Neural cell (in vitro differentiated cells): ENCODE results near the gene ASIP. TPM values are rescaled to one million over a fixed set of nuclear protein-coding genes. Genes with fewer than 3 reads are reported as not detected.
"Not testable (repeated sequence)": the region's sequence is repeated elsewhere in the genome, so short reads cannot be mapped to it uniquely, and the experiment has no call there.

Experiments used
- H2AFZ ChIP-seq: fragments of 200-600, 300-800 bp; sonication (generic), shearing (Covaris generic); 2 replicates; pipeline ENCODE4 v1.6.0; 2014; ENCODE audit warnings: low read depth, mild to moderate bottlenecking, antibody characterized with exemption, low read length, moderate library complexity
- H3F3A ChIP-seq: fragments of 200-600 bp; shearing (Covaris generic); 2 replicates; pipeline ENCODE4 v1.6.1; 2016; ENCODE audit warnings: mild to moderate bottlenecking, moderate library complexity, mixed read lengths, antibody characterized with exemption, low read length; ENCODE audit not compliant: insufficient read depth, poor library complexity, severe bottlenecking
- H3K27ac ChIP-seq: fragments of 200-600, 300-800 bp; sonication (generic), shearing (Covaris generic); 2 replicates; pipeline ENCODE4 v1.5.1; 2014; ENCODE audit warnings: mild to moderate bottlenecking, low read length, moderate library complexity
- H3K27me3 ChIP-seq: fragments of 300-800, 200-600 bp; sonication (generic), shearing (Covaris generic); 2 replicates; pipeline ENCODE4 v1.6.0; 2014; ENCODE audit warnings: mild to moderate bottlenecking, low read depth, low read length, moderate library complexity; ENCODE audit not compliant: insufficient read depth
- H3K36me3 ChIP-seq: fragments of 300-800, 200-600 bp; sonication (generic), shearing (Covaris generic); 2 replicates; pipeline ENCODE4 v1.5.1; 2014; ENCODE audit warnings: mild to moderate bottlenecking, antibody characterized with exemption, low read length, moderate library complexity; ENCODE audit not compliant: insufficient read depth
- H3K4me2 ChIP-seq: fragments of 300-800, 200-600 bp; sonication (generic), shearing (Covaris generic); 2 replicates; pipeline ENCODE4 v1.6.0; 2014; ENCODE audit warnings: mild to moderate bottlenecking, low read length
- H3K4me3 ChIP-seq: fragments of 300-800, 200-600 bp; sonication (generic), shearing (Covaris generic); 2 replicates; pipeline ENCODE4 v1.5.1; 2014; ENCODE audit warnings: mild to moderate bottlenecking, low read length, moderate library complexity
- H3K79me2 ChIP-seq: fragments of 200-600 bp; shearing (Covaris generic); replicated peaks from 2 replicates; pipeline ENCODE4 v1.6.0; 2014; ENCODE audit warnings: mild to moderate bottlenecking, low read length, moderate library complexity; ENCODE audit not compliant: insufficient read depth
- H3K9ac ChIP-seq: fragments of 300-800, 200-600 bp; sonication (generic), shearing (Covaris generic); 2 replicates; pipeline ENCODE4 v1.6.1; 2016; ENCODE audit warnings: mild to moderate bottlenecking, low read length, mixed read lengths
- H3K9me2 ChIP-seq: fragments of 200-600 bp; shearing (Covaris generic); 2 replicates; pipeline ENCODE4 v1.6.1; 2016; ENCODE audit warnings: mild to moderate bottlenecking, low read length, mixed read lengths; ENCODE audit not compliant: insufficient read depth
- H3K9me3 ChIP-seq: fragments of 200-600, 300-800 bp; sonication (generic), shearing (Covaris generic); 2 replicates; pipeline ENCODE4 v1.6.1; 2016; ENCODE audit warnings: mild to moderate bottlenecking, mixed run types, low read length, moderate library complexity, mixed read lengths
- H4K20me1 ChIP-seq: fragments of 200-600 bp; shearing (Covaris generic); 2 replicates; pipeline ENCODE4 v1.6.1; 2016; ENCODE audit warnings: mild to moderate bottlenecking, mixed run types; ENCODE audit not compliant: insufficient read depth
- CTCF ChIP-seq: fragments of 450-650 bp; IDR thresholded peaks from 2 replicates; pipeline ENCODE4 v1.5.1; 2014; ENCODE audit warnings: antibody characterized with exemption, mild to moderate bottlenecking, moderate library complexity; ENCODE audit not compliant: poor library complexity, severe bottlenecking
- EP300 ChIP-seq: fragments of 450-650 bp; conservative IDR thresholded peaks from 2 replicates; pipeline ENCODE4 v1.6.1; 2014; ENCODE audit warnings: antibody characterized with exemption, mild to moderate bottlenecking, moderate library complexity; ENCODE audit not compliant: poor library complexity, severe bottlenecking
- EZH2 ChIP-seq: fragments of 200-600, 300-800 bp; shearing (Covaris generic), sonication (generic); IDR thresholded peaks from 2 replicates; pipeline ENCODE4 v1.6.1; 2014; ENCODE audit warnings: antibody characterized with exemption, low read length, borderline replicate concordance, mild to moderate bottlenecking; ENCODE audit not compliant: insufficient read depth, poor library complexity, severe bottlenecking
- MXI1 ChIP-seq: fragments of 450-650 bp; conservative IDR thresholded peaks from 2 replicates; pipeline ENCODE4 v1.6.1; 2014; ENCODE audit warnings: antibody characterized with exemption, mild to moderate bottlenecking; ENCODE audit not compliant: poor library complexity, severe bottlenecking
- POLR2AphosphoS5 ChIP-seq: IDR thresholded peaks from 2 replicates; pipeline ENCODE4 v1.6.1; 2012
- RAD21 ChIP-seq: fragments of 450-650 bp; conservative IDR thresholded peaks from 2 replicates; pipeline ENCODE4 v1.6.1; 2014; ENCODE audit warnings: antibody characterized with exemption, mild to moderate bottlenecking, moderate library complexity
- REST ChIP-seq: IDR thresholded peaks from 2 replicates; pipeline ENCODE4 v1.6.1; 2012; ENCODE audit warnings: borderline replicate concordance
- SMC3 ChIP-seq: fragments of 450-650 bp; conservative IDR thresholded peaks from 2 replicates; pipeline ENCODE4 v1.6.1; 2014; ENCODE audit warnings: antibody characterized with exemption, mild to moderate bottlenecking, moderate library complexity; ENCODE audit not compliant: poor library complexity
- TAF1 ChIP-seq: IDR thresholded peaks from 2 replicates; pipeline ENCODE4 v1.6.1; 2012; ENCODE audit warnings: low read depth
- polyA plus RNA-seq: library from polyadenylated mRNA; depleted of rRNA; stranded (reverse); fragments of >200 nt; gene quantifications from 2 replicates; pipeline ENCODE4 v1.2.3, GENCODE V29; 2014

The ASIP gene
- polyA plus RNA-seq, 1 donor from 2014 or later: not detected

GRCh38 chr20:34295284-34295683 lies 54.1 kb downstream of the ASIP start:
- H3K9ac ChIP-seq: no peak overlapping the region
- H2AFZ ChIP-seq: no peak overlapping the region
- no peaks in the 10 kb centered on the region for H3K9me2 ChIP-seq
- H3K27me3 ChIP-seq: no peaks in the 10 kb centered on the region
- no peak overlapping the region for H3K4me3 ChIP-seq
- no peak overlapping the region for H3K4me2 ChIP-seq
- TF ChIP-seq SMC3 (no peak), REST (no peak), EP300 (no peak), TAF1 (no peak), RAD21 (no peak), POLR2AphosphoS5 (no peak), CTCF (no peak), EZH2 (no peak), MXI1 (no peak)
- no peaks in the 10 kb centered on the region for H3K36me3 ChIP-seq
- no peaks in the 10 kb centered on the region for H3F3A ChIP-seq
- H3K27ac ChIP-seq: no peak overlapping the region
- H4K20me1 ChIP-seq: no peaks in the 10 kb centered on the region
- no peaks in the 10 kb centered on the region for H3K79me2 ChIP-seq
- no peaks in the 10 kb centered on the region for H3K9me3 ChIP-seq

GRCh38 chr20:34296468-34296867 lies 55.2 kb downstream of the ASIP start:
- TF ChIP-seq SMC3: no peak
- no peak for TF ChIP-seq POLR2AphosphoS5
- TF ChIP-seq REST: no peak
- TF ChIP-seq MXI1: no peak
- Histone ChIP-seq H3K4me3 (no peak overlapping the region), H3K79me2 (peaks cover 5% of the 10 kb centered on the region), H3F3A (no peaks in the 10 kb centered on the region), H2AFZ (no peak overlapping the region), H3K27me3 (no peaks in the 10 kb centered on the region), H3K4me2 (no peak overlapping the region), H3K9ac (no peak overlapping the region), H3K9me2 (no peaks in the 10 kb centered on the region), H4K20me1 (no peaks in the 10 kb centered on the region), H3K27ac (no peak overlapping the region), H3K9me3 (no peaks in the 10 kb centered on the region), H3K36me3 (no peaks in the 10 kb centered on the region)

GRCh38 chr20:34298294-34298784 lies 57.1 kb downstream of the ASIP start:
- peaks cover 16% of the 10 kb centered on the region for H3K79me2 ChIP-seq
- not testable (repeated sequence) for H3K36me3 ChIP-seq, H3K4me2 ChIP-seq, H3K9me2 ChIP-seq, H4K20me1 ChIP-seq, H3K27me3 ChIP-seq, H3K9ac ChIP-seq, H3K27ac ChIP-seq, H2AFZ ChIP-seq, H3K9me3 ChIP-seq, H3F3A ChIP-seq, H3K4me3 ChIP-seq
